NCI-H1436 treated with DMSO at 0.1 percent for 48 hours (cell line): ENCODE measurements around the gene NDFIP1.

Experiments used
- DNase-seq: peaks from one replicate; lab custom pipeline; 2025; lab: John Stamatoyannopoulos, UW

NDFIP1 gene

DNA sequence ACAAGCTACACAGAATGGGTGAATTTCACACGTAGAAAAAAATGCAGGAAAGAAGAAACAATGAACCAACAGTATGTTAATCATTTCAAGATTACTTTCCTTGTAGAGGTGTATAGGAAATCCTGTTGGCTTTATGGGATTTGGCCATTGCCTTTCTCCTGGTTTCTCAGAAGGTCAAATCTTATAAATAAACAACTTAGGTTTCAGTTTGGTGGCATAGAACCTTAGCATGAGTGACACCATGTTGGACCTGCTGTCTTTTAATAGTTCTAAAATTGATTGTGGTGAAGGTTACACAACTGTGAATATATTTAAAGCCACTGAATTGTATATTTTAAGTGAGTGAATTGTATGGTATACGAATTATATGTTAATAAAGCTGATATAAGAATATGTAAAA, 16.7 kb upstream of the NDFIP1 start:
- no peak for DNase-seq

- DNase-seq, result no peak
These were observed 13.5 kb upstream of the NDFIP1 start for GRCh38 chr5:142095035-142095434.

DNA sequence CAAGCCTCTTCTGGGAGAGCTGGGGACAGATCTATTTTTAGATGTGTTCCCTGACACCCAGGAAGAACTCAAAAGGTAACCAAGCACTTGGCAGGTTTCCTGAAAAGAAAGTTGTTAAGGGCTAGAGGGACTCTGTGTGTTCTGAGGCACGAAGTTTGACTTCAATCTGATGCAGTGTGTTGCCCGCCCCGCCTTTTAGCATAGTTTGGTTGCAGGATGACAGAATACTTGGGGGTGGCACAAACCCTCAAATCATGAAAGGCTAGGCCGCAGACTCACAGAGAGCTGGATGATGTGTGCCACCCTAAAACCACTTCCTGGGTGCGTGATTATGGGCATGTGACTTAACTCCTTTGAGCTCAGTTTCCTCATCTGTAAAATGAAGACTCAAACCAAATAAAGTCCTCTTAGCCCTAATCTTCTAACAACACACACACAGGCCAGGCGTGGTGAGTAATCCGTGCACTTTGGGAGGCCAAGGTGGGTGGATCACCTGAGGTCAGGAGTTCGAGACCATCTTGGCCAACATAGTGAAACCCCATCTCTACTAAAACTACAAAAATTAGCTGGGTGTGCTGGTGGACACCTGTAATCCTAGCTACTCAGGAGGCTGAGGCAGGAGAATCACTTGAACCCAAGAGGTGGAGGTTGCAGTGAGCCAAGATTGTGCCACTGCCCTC, 12.8 kb upstream of the NDFIP1 start:
- no peak for DNase-seq

GRCh38 chr5:142096382-142096781, 12.2 kb upstream of the NDFIP1 start:
- no peak for DNase-seq

- DNase-seq, result peak; percentile 45
These were observed 10.9 kb upstream of the NDFIP1 start for GRCh38 chr5:142097681-142098080.

DNA sequence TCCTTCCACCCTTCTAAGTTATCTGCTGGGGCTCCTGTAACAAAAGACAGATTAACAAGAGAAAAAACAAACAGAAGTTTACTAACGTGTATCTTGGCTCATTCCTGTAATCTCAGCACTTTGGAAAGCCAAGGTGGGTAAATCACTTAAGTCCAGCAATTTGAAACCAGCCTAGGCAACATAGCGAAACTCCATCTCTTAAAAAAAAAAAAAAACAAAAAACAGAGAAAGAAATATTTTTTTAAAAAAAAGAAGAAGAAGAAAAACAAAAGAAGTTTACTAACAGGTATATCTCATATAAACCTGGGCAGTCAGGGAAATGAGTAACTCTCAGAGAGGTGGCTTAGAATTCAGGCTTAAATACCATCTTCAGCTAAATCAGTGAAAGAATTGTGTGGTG, 10.3 kb upstream of the NDFIP1 start:
- DNase-seq, result no peak

DNA sequence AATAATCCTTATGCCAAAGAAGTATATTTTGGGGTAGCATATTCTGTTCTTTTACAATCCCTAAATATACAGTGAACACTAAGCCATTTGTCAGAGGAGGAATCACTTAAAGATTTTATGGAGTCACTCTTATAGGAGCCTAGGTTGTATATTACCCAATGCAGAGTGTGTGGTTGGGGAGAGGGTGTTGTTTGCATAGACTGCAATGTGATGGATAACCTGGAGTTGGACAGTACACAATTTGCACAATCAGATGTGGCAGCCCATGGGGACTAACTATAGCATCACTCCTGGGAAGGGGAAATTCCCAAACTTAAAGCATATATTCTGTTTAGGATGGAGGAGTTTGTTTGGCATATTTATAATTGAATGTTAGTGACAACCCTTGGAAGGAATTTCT, 9.6 kb upstream of the NDFIP1 start:
- no peak for DNase-seq

DNA sequence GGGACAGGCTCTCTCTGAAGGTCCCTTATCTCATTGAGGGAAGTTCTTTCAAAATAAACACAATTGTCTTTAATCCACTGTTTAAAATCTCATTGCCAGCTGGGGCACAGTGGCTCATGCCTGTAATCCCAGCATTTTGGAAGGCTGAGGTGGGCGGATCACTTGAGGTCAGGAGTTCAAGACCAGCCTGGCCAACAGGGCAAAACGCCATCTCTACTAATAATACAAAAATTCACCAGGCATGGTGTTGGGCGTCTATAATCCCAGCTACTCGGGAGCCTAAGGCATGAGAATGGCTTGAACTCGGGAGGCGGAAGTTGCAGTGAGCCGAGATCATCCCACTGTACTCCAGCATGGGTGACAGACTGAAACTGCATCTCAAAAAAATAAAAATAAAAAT, 8.3 kb upstream of the NDFIP1 start:
- DNase-seq, result no peak

DNA sequence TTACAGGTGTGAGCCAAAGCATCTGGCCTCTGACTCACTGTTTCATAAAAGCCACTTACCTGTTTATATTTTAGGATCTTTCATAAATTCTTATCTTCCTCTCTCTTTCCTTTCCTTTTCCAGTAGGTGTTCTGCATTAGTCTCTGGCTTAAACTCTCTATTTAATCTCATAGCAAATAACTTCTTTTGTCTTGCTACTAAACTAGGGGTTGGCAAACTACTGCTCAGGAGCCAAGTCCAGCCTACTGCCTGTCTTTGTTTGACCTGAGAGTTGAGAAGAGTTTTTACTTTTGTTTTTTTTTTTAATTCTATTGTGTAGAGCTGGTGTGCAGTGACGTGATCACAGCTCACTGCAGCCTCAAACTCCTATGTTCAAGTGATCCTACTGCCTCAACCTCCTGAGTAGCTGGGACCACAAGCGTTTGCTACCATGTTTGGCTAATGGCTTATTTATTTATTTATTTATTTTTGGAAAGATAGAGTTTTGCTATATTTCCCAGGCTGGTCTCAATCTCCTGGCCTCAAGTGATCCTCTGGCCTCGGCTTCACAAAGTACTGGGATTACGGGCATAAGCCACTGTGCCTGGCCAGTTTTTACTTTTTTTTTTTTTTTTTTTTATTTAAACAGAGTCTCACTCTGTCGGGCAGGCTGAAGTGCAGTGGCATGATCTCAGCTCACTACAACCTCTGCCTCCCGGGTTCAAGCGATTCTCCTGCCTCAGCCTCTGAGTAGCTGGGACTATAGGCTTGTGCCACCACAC, 5.4 kb upstream of the NDFIP1 start:
- DNase-seq, result no peak

- no peak for DNase-seq
These were observed 4.1 kb upstream of the NDFIP1 start for GRCh38 chr5:142104491-142104890.

- DNase-seq, result no peak
These were observed 2.5 kb upstream of the NDFIP1 start for GRCh38 chr5:142106061-142106460.

- DNase-seq, result no peak
These were observed 1.4 kb upstream of the NDFIP1 start for GRCh38 chr5:142107036-142107735.

GRCh38 chr5:142107736-142108431, 695 bp upstream of the NDFIP1 start:
- no peak for DNase-seq

DNA sequence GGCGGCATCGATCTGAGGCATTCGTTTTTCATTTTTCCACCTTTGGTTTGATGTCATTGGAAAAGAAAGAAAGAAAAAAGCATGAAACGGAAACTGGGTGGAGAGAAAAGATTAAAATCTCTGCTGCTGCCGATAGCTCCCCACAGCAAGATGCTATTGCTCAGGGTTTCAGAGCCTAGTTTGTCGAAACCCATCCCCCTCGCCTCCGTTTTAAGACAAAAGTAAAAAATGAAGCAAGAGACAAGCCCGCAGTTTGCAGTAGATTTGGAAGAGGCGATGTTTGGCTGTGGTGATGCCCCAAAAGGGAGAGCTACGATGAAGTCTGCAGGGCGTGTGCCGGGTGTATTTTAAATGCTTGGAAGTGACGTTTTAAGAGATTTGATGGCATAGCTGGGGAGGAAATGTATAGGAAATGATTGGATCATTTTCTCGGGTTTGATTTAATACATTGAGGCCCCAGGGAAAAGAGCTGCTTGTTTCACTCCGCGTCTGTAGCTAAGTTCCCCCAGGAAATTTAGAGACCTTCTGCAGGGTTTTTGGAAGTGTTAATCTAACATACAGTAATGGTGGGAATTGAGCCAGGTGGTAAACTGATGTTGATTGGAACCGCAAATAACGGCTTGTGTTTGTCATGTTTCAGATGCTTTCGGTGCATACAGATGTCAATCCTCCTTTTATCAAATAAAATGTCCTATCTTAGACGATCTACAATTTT, 909 bp downstream of the NDFIP1 start:
- no peak for DNase-seq

- no peak for DNase-seq
These were observed 1.5 kb downstream of the NDFIP1 start for GRCh38 chr5:142110046-142110531.

DNA sequence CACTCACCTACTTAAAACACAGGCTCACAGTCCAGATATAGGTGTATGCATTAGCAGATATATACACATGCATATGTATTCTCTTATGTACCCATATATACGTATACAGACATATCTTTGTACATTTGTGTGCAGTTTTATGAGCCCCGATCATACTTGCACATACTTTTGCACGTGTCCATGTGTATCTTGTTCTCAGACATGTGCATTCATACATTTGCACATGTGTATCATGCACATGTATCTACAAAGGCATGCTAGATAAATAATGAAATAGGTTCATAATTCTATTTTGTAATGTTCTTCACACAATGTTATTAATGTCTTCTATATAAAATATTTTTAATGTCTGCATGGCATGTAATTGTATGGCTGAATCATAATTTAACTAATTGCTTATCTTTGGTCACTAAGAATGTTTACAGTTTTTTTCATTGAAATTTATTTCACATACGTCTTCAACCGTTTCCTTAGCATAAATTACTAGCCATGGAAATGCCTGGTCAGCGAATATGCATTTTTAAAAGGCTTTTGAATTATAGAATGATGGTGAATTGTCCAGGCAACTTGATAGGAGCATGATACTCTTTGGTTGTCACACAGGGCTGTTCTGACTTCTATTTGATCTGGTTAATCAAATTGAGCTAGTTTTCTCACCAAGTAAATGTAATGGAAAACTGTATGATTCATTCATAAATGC, 2.6 kb downstream of the NDFIP1 start:
- no peak for DNase-seq

- no peak for DNase-seq
These were observed 6.1 kb downstream of the NDFIP1 start for GRCh38 chr5:142114687-142115086.

- no peak for DNase-seq
These were observed 7.5 kb downstream of the NDFIP1 start for GRCh38 chr5:142115937-142116614.

- DNase-seq, result no peak
These were observed 9.1 kb downstream of the NDFIP1 start for GRCh38 chr5:142117579-142118151.

- no peak for DNase-seq
These were observed 9.6 kb downstream of the NDFIP1 start for GRCh38 chr5:142118155-142118686.
